Breast epithelium (tissue), 4 donors: Measurements from ENCODE around the gene KREMEN1. TPM values are rescaled to one million over a fixed set of nuclear protein-coding genes. Genes with fewer than 3 reads are reported as not detected.

ENCODE experiments used
- DNase-seq, 2 donors: peaks; one replicate each; pipeline ENCODE4 v3.0.0-alpha.2; 2019; ENCODE audit warnings: low spot score in 2 of 2
- H3K27ac ChIP-seq, 2 donors: fragments of 200-600 bp; sonication (generic) in 1 of 2; one replicate each; pipeline ENCODE4 v1.5.1; 2016 to 2019; ENCODE audit warnings: mild to moderate bottlenecking in 1 of 2
- H3K27me3 ChIP-seq, 2 donors: fragments of 200-600 bp; sonication (generic) in 1 of 2; one replicate each; pipeline versions ENCODE4 v1.5.1 to v1.6.0; 2017 to 2019; ENCODE audit warnings: control low read depth in 1 of 2, mild to moderate bottlenecking in 1 of 2
- H3K36me3 ChIP-seq: fragments of 200-600 bp; one replicate; pipeline ENCODE4 v1.5.1; 2019
- H3K4me1 ChIP-seq, 2 donors: fragments of 200-600 bp; sonication (generic); one replicate each; pipeline ENCODE4 v1.5.1; 2016 to 2019; ENCODE audit warnings: control low read depth in 1 of 2
- H3K4me3 ChIP-seq, 3 donors: fragments of 200-600 bp; sonication (generic); 1 replicate in 2 of 3; 2 replicates in 1 of 3; pipeline ENCODE4 v1.5.1; 2016 to 2019; ENCODE audit warnings: mild to moderate bottlenecking in 3 of 3, moderate library complexity in 2 of 3
- H3K9me3 ChIP-seq, 2 donors: fragments of 200-600 bp; sonication (generic) in 1 of 2; one replicate each; pipeline ENCODE4 v1.5.1; 2016 to 2019; ENCODE audit warnings: control low read depth in 1 of 2
- POLR2A ChIP-seq: fragments of 450-650 bp; IDR thresholded peaks from one replicate; pipeline ENCODE4 v1.6.1; 2016; ENCODE audit warnings: antibody characterized with exemption, mild to moderate bottlenecking, moderate library complexity
- POLR2AphosphoS5 ChIP-seq, 3 donors: sonication (generic); formaldehyde crosslinking; IDR thresholded peaks; one replicate each; pipeline ENCODE4 v1.6.1; 2017; ENCODE audit warnings: antibody characterized with exemption in 3 of 3
- intact Hi-C: fragments of 100-400 bp; cut with DNase I; formaldehyde crosslinking; loops from one replicate; pipeline ENCODE4 v1.15.1; 2023; ENCODE audit warnings: low total_unique reads
- total RNA-seq, 3 donors: library from RNA; depleted of rRNA; stranded (reverse); fragments of >200 nt; gene quantifications; one replicate each; pipeline ENCODE4 v1.1.0, GENCODE V29; 2016
- TF ChIP-seq, protein P1 (sequence below), 3 donors: fragments of 450-650 bp; IDR thresholded peaks; one replicate each; pipeline ENCODE4 v1.5.1; 2016 to 2017; ENCODE audit warnings: antibody characterized with exemption in 3 of 3, mild to moderate bottlenecking in 3 of 3, moderate library complexity in 3 of 3

KREMEN1 gene
- total RNA-seq, 3 donors from 2014 or later = 9.5 to 13.6 (median 13.5) TPM

DNA sequence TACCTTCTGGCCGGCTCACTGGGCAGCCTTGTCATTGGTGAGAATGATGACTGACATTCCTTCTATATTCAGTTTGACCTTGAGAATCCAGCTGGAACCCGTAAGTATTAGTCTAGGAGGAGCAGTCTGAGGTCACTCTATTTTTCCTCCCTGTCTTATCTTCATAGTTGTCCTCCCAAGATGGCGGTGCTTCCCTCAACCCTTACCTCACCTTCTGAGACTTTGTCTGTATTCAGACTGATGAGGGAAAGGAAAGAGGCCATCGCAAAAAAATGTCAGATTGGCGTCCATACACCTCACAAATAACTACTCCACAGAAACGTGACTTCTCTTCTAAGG is 6.0 kb downstream of the KREMEN1 start:
- intact Hi-C loops = no loop called here
- H3K36me3 ChIP-seq = no peaks in the 10 kb centered on the region
- TF ChIP-seq, protein P1, sequence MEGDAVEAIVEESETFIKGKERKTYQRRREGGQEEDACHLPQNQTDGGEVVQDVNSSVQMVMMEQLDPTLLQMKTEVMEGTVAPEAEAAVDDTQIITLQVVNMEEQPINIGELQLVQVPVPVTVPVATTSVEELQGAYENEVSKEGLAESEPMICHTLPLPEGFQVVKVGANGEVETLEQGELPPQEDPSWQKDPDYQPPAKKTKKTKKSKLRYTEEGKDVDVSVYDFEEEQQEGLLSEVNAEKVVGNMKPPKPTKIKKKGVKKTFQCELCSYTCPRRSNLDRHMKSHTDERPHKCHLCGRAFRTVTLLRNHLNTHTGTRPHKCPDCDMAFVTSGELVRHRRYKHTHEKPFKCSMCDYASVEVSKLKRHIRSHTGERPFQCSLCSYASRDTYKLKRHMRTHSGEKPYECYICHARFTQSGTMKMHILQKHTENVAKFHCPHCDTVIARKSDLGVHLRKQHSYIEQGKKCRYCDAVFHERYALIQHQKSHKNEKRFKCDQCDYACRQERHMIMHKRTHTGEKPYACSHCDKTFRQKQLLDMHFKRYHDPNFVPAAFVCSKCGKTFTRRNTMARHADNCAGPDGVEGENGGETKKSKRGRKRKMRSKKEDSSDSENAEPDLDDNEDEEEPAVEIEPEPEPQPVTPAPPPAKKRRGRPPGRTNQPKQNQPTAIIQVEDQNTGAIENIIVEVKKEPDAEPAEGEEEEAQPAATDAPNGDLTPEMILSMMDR (IDR thresholded peaks at IDR 0.05) = no peak
- TF ChIP-seq POLR2AphosphoS5 (IDR thresholded peaks at IDR 0.05) = no peak
- no peak for TF ChIP-seq POLR2A
- DNase-seq = no peak
- no peaks in the 10 kb centered on the region for H3K27me3 ChIP-seq
- no peak overlapping the region for H3K4me3 ChIP-seq
- peak overlapping the region; percentile 51 to 68 for H3K27ac ChIP-seq
- H3K4me1 ChIP-seq = peaks cover 3 to 14% of the 10 kb centered on the region in 2 donors
- no peaks in the 10 kb centered on the region for H3K9me3 ChIP-seq

DNA sequence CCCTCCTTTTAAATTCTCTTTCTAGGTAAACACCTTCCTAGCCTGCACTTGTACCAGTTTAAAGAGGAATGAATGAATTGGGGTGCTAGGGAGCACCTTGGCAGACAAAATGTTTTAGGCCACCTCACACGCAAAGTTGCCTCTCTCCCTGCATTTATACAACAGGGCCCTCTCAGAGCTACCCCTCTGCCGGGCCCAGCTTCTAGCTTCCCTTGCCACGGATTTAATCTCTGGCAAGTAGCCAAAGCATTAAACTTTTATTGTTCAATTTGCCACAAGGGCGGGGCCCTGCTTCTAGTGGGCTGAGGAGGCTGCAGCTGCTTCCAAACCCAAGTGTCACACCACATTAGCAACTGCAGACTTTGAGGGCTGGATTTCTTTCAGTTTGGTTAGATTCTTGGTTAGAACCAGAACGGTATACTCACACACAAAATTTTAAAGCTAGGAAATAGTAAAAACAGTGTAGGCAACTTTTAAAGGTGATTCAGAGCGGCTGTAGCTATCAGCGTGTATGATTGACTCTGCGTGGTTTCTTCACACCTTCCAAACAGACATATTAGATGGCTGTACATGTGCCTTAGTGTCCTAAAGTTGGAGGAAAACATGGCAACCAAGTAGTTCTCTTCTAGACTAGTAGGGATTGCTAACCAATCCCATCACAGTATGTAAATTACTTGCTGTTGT is 6.5 kb downstream of the KREMEN1 start:
- TF ChIP-seq, protein P1 (IDR thresholded peaks at IDR 0.05) = no peak
- TF ChIP-seq POLR2A (no peak), POLR2AphosphoS5 (IDR thresholded peaks at IDR 0.05) (no peak)
- intact Hi-C loops = no loop called here

DNA sequence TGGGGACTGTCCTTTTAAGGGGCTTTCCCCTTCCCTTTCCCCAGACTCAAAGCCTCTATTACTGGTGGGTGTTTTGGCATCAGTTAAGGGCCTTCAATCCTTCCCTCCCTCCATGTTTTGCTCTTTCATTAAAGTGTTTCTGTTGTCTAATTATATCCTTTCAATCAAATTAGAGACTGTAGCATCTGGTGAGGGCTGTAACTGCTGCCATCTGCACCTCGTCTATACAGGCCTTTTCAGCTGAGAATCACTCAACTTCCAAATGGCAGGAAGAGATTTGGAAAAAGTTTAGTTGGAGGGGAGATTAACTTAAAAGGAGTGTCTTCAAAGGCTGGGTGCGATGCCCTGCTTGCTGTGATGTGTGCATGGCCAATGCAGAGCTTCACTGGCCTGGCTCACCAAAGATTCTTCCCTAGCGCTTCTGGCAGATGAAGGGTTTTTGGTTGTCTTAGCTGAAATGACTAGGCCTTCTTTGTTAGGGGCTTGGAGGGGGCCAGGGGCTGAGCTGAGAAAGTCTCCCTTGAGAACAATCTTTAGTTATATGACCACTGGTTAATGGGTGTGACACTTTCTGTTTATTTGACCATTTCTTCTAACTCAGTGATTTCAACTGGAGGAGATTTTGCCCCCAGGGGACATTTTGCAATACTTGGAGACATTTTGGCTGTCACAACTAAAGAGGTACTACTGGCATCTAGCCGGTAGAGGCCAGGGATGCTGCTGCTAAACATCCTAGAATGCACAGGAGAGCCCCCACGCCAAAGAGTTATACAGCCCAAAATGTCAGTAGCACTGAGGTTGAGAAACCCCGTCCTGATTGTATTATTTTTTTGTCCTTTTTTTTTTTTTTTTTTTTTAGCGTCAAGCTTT is 7.5 kb downstream of the KREMEN1 start:
- Histone ChIP-seq H3K27ac (peak overlapping the region in 1 of 2 donors; percentile 71), H3K9me3 (no peaks in the 10 kb centered on the region), H3K4me3 (no peak overlapping the region), H3K4me1 (peaks cover 3 to 14% of the 10 kb centered on the region in 2 donors), H3K36me3 (no peaks in the 10 kb centered on the region), H3K27me3 (no peaks in the 10 kb centered on the region)
- TF ChIP-seq, protein P1 (IDR thresholded peaks at IDR 0.05) = peak in 1 of 3 donors; percentile 26
- no peak for TF ChIP-seq POLR2AphosphoS5 (IDR thresholded peaks at IDR 0.05)
- TF ChIP-seq POLR2A = no peak
- intact Hi-C loops = no loop called here
- peak in 1 of 2 donors; percentile 61 for DNase-seq

More for the DNA sequence above, 6.5 kb downstream of the KREMEN1 start:
- no peaks in the 10 kb centered on the region for H3K9me3 ChIP-seq
- no peak for DNase-seq
- H3K36me3 ChIP-seq = no peaks in the 10 kb centered on the region
- H3K27ac ChIP-seq = peak overlapping the region; percentile 51 to 68
- H3K4me1 ChIP-seq = peaks cover 3 to 14% of the 10 kb centered on the region in 2 donors
- no peak overlapping the region for H3K4me3 ChIP-seq
- H3K27me3 ChIP-seq = no peaks in the 10 kb centered on the region

DNA sequence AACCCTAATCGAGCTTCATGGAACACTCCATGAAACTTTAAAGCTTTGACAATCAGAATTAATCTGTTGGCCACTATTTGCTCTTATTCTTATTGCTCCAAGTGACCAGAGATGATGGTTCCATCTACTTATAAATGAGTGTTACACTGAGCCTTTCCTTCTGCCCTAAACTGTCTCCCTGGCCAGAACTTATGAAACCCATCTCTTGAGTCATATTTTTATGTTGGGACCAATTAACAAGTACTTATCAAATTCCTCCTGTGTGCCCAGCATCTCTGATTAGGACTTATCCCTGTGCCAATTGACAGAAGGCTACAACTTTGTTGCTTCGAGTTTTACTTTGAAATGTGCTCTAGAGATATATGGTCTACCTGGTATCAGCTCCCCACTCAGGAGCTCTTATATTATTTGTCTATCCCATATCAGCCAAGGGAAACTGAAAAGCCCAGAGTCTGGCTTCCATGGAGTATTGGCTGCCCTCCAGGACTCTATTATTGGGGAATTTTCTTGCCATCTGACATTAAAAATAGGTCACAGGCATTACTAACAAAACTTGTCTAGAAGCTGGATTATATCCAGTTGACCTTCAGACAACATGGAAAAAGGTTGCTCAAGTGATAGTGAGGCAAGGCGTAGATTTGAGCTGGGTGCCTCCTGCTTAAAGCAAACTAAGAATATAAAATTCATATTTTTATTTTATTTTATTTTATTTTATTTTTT is 8.8 kb downstream of the KREMEN1 start:
- no peak for TF ChIP-seq POLR2AphosphoS5 (IDR thresholded peaks at IDR 0.05)
- no peak for TF ChIP-seq POLR2A
- TF ChIP-seq, protein P1 (IDR thresholded peaks at IDR 0.05) = no peak
- intact Hi-C loops = no loop called here
- Histone ChIP-seq H3K4me1 (peaks cover 3 to 14% of the 10 kb centered on the region in 2 donors), H3K27ac (peak overlapping the region in 1 of 2 donors; percentile 40), H3K9me3 (no peaks in the 10 kb centered on the region), H3K36me3 (no peaks in the 10 kb centered on the region), H3K27me3 (no peaks in the 10 kb centered on the region), H3K4me3 (no peak overlapping the region)
- DNase-seq = no peak
